GM12801 (cell line): Measurements from ENCODE around the gene CALHM2.

Experiments
- CTCF ChIP-seq: IDR thresholded peaks from one replicate; pipeline ENCODE4 v1.5.1; 2011; ENCODE audit warnings: control low read depth; ENCODE audit not compliant: insufficient read length; ENCODE audit errors: extremely low read depth

The CALHM2 gene

GRCh38 chr10:103480521-103480920 lies 28.4 kb upstream of the CALHM2 start:
- no peak for TF ChIP-seq CTCF

- TF ChIP-seq CTCF, result no peak
These were observed 27.0 kb upstream of the CALHM2 start, which contains the start of gene CALHM3 for GRCh38 chr10:103479135-103479534. Gene CALHM3, minus strand, starts transcription at chr10:103479240. Its CDS starts 208 bp downstream, at chr10:103479032.

- TF ChIP-seq CTCF, result no peak
These were observed 26.5 kb upstream of the CALHM2 start for GRCh38 chr10:103478671-103479070.

- no peak for TF ChIP-seq CTCF
These were observed 24.0 kb upstream of the CALHM2 start for GRCh38 chr10:103476046-103476768.

- no peak for TF ChIP-seq CTCF
These were observed 23.3 kb upstream of the CALHM2 start for GRCh38 chr10:103475437-103475836.

GRCh38 chr10:103474077-103474476 lies 21.9 kb upstream of the CALHM2 start:
- no peak for TF ChIP-seq CTCF

GRCh38 chr10:103473261-103473671 lies 21.1 kb upstream of the CALHM2 start:
- no peak for TF ChIP-seq CTCF
